ENCODE measurements around the gene SCNN1G. TPM values are rescaled to one million over a fixed set of nuclear protein-coding genes. Genes with fewer than 3 reads are reported as not detected.
"Not testable (repeated sequence)": the region's sequence is repeated elsewhere in the genome, so short reads cannot be mapped to it uniquely, and the experiment has no call there.

SCNN1G gene
- total and polyA plus RNA-seq, 9 donors: 0.02 to 2.6 (median 0.47) TPM; not detected in 4

GRCh38 chr16:23245268-23245667, 62.7 kb downstream of the SCNN1G start:
- Histone ChIP-seq H3K27ac (no peak overlapping the region), H3K27me3 (no peaks in the 10 kb centered on the region), H3K4me1 (ENCODE audit: insufficient read depth) (no peaks in the 10 kb centered on the region), H3K36me3 (no peaks in the 10 kb centered on the region), H3K4me3 (no peak overlapping the region), H3K9me3 (no peaks in the 10 kb centered on the region)
- intact Hi-C loops (cut with DNase I): no loop called here
- 72 to 76% (median 75%) methylated on average over 6 of the region's 6 CpGs for WGBS, 3 donors
- TF ChIP-seq EP300 (IDR thresholded peaks at IDR 0.05) (no peak), CTCF (IDR thresholded peaks at IDR 0.05) (no peak), POLR2A (IDR thresholded peaks at IDR 0.05) (no peak)
- DNase-seq: no peak

- no peak overlapping the region for H3K27ac ChIP-seq
- WGBS, 3 donors: 67 to 69% (median 68%) methylated on average over 9 of the region's 9 CpGs
- no peak for DNase-seq
- no peaks in the 10 kb centered on the region for H3K4me1 ChIP-seq (ENCODE audit: insufficient read depth)
- TF ChIP-seq CTCF (IDR thresholded peaks at IDR 0.05): no peak
- TF ChIP-seq EP300 (IDR thresholded peaks at IDR 0.05): no peak
- no peak for TF ChIP-seq POLR2A (IDR thresholded peaks at IDR 0.05)
- intact Hi-C loops (cut with DNase I): no loop called here
- no peaks in the 10 kb centered on the region for H3K36me3 ChIP-seq
- no peak overlapping the region for H3K4me3 ChIP-seq
- no peaks in the 10 kb centered on the region for H3K9me3 ChIP-seq
- no peaks in the 10 kb centered on the region for H3K27me3 ChIP-seq
Observed at GRCh38 chr16:23248261-23249194, 66.0 kb downstream of the SCNN1G start.

- 66 to 76% (median 74%) methylated on average over 1 of the region's 1 CpG for WGBS, 3 donors
- no peaks in the 10 kb centered on the region for H3K27me3 ChIP-seq
Observed at GRCh38 chr16:23249830-23250229, 67.3 kb downstream of the SCNN1G start.

DNA sequence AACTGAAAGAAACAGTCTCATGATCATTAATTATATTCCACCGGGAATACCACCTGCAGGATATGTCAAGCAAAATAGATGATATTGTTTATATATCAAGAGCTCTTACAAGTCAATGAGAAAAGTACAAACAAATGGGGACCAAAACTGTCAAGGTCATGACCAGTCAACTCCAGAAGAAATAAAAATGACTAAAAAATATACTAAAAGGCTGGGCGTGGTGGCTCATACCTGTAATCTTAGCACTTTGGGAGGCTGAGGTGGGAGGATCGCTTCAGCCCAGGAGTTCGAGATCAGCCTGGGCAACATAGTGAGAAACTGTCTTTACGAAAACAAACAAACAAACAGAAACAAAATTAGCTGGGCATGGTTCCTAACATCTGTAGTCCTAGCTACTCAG, 69.8 kb downstream of the SCNN1G start:
- Histone ChIP-seq H3K36me3 (no peaks in the 10 kb centered on the region), H3K4me1 (ENCODE audit: insufficient read depth) (no peaks in the 10 kb centered on the region), H3K9me3 (no peaks in the 10 kb centered on the region), H3K4me3 (no peak overlapping the region), H3K27ac (no peak overlapping the region), H3K27me3 (no peaks in the 10 kb centered on the region)
- 84 to 87% (median 85%) methylated on average over 5 of the region's 5 CpGs for WGBS, 3 donors
- TF ChIP-seq EP300 (IDR thresholded peaks at IDR 0.05): no peak
- TF ChIP-seq CTCF (IDR thresholded peaks at IDR 0.05): no peak
- TF ChIP-seq POLR2A (IDR thresholded peaks at IDR 0.05): no peak
- no peak for DNase-seq
- intact Hi-C loops (cut with DNase I): no loop called here

More at GRCh38 chr16:23249830-23250229, 67.3 kb downstream of the SCNN1G start:
- no peak for TF ChIP-seq POLR2A (IDR thresholded peaks at IDR 0.05)
- no peak for TF ChIP-seq CTCF (IDR thresholded peaks at IDR 0.05)
- TF ChIP-seq EP300 (IDR thresholded peaks at IDR 0.05): no peak
- DNase-seq: no peak
- H3K27ac ChIP-seq: no peak overlapping the region
- no peaks in the 10 kb centered on the region for H3K36me3 ChIP-seq
- H3K4me3 ChIP-seq: no peak overlapping the region
- H3K9me3 ChIP-seq: no peaks in the 10 kb centered on the region
- H3K4me1 ChIP-seq (ENCODE audit: insufficient read depth): no peaks in the 10 kb centered on the region
- intact Hi-C loops (cut with DNase I): no loop called here

DNA sequence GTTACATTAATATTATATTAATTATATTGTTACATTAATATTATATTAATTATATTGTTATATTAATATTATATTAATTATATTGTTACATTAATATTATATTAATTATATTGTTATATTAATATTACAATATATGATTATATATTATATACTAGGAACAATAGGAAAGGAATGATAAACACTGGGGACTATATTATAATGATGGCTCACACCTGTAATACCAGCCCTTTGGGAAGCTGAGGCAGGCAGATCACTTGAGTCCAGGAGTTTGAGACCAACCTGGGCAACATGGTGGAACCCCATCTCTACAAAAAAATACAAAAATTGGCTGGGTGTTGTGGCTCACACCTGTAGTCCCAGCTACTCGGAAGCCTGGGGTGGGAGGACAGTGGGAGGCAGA, 71.1 kb downstream of the SCNN1G start:
- H3K4me1 ChIP-seq (ENCODE audit: insufficient read depth); DNase-seq; H3K27ac ChIP-seq; H3K4me3 ChIP-seq; H3K9me3 ChIP-seq; intact Hi-C loops (cut with DNase I); H3K27me3 ChIP-seq; H3K36me3 ChIP-seq: not testable (repeated sequence)
- WGBS, 3 donors: 57 to 69% (median 60%) methylated on average over 1 of the region's 1 CpG

Measured in ovary (tissue), 9 donors.